ENCODE data around the gene OR2C3. TPM values are rescaled to one million over a fixed set of nuclear protein-coding genes. Genes with fewer than 3 reads are reported as not detected.
A peak's percentile ranks its signal among the peaks of the same experiment; 100 is the strongest.

The OR2C3 gene
- total and polyA plus RNA-seq, 2 experiments from 2014 or later: not detected

- H3K4me1 ChIP-seq (ENCODE audit: insufficient read depth): no peaks in the 10 kb centered on the region
- H2AFZ ChIP-seq: no peak overlapping the region
- H3K9me2 ChIP-seq (ENCODE audit: insufficient read depth): peaks cover 9% of the 10 kb centered on the region; the same call in 1 of the 2 replicates
- no peak overlapping the region for H3K4me3 ChIP-seq
- TF ChIP-seq ZNF114 (CRISPR knock-in tag; IDR thresholded peaks at IDR 0.05) (no peak), ETS1 (IDR thresholded peaks at IDR 0.05) (no peak), POLR2AphosphoS5 (IDR thresholded peaks at IDR 0.05; ENCODE audit: low read depth) (no peak), STAT1 (IDR thresholded peaks at IDR 0.05; ENCODE audit: unreplicated experiment) (no peak), EZH2phosphoT487 (IDR thresholded peaks at IDR 0.05; ENCODE audit: unreplicated experiment) (no peak), EZH2 (IDR thresholded peaks at IDR 0.05; ENCODE audit: low read depth, unreplicated experiment) (no peak), CTCF (conservative IDR thresholded peaks at IDR 0.05; ENCODE audit: low read depth in 2 of 2) (no peak), NANOG (IDR thresholded peaks at IDR 0.05; ENCODE audit: borderline replicate concordance) (no peak), JUNB (IDR thresholded peaks at IDR 0.05; ENCODE audit: unreplicated experiment) (no peak)
- no peak for ATAC-seq
- peaks cover 5% of the 10 kb centered on the region for H3K27me3 Mint-ChIP-seq (ENCODE audit: insufficient read depth, low read depth, poor library complexity)
- no peak overlapping the region for H3K4me3 Mint-ChIP-seq
- H3F3A ChIP-seq (replicated peaks; ENCODE audit: low read depth): no peaks in the 10 kb centered on the region
- H3K36me3 ChIP-seq (ENCODE audit: insufficient read depth): no peaks in the 10 kb centered on the region
- H3K4me2 ChIP-seq: no peak overlapping the region
- peaks cover 1% of the 10 kb centered on the region; the same call in 2 of the 3 replicates for H3K4me1 Mint-ChIP-seq
- no peaks in the 10 kb centered on the region; the same call in 2 of the 3 replicates for H3K9me3 Mint-ChIP-seq
- no peaks in the 10 kb centered on the region for H4K20me1 ChIP-seq (replicated peaks; ENCODE audit: insufficient read depth)
- DNase-seq (ENCODE audit: low spot score): no peak
- no peak overlapping the region for H3K27ac ChIP-seq (ENCODE audit: low read depth)
- H3K79me2 ChIP-seq (replicated peaks; ENCODE audit: insufficient read depth): no peaks in the 10 kb centered on the region
- H3K27me3 ChIP-seq (ENCODE audit: insufficient read depth): no peaks in the 10 kb centered on the region
- H3K36me3 Mint-ChIP-seq (ENCODE audit: low read depth): no peaks in the 10 kb centered on the region
- H3K27ac Mint-ChIP-seq: no peak overlapping the region
Observed at GRCh38 chr1:247535402-247535801, 838 bp downstream of the OR2C3 start.

- no peak overlapping the region for H2AFZ ChIP-seq
- H3K9me2 ChIP-seq (ENCODE audit: insufficient read depth): peaks cover 9% of the 10 kb centered on the region
- H3K79me2 ChIP-seq (replicated peaks; ENCODE audit: insufficient read depth): no peaks in the 10 kb centered on the region
- H3K27ac ChIP-seq (ENCODE audit: low read depth): no peak overlapping the region
- Mint-ChIP-seq H3K36me3 (ENCODE audit: low read depth) (no peaks in the 10 kb centered on the region), H3K27me3 (ENCODE audit: insufficient read depth, low read depth, poor library complexity) (peaks cover 3% of the 10 kb centered on the region), H3K27ac (no peak overlapping the region), H3K9me3 (no peaks in the 10 kb centered on the region), H3K4me3 (no peak overlapping the region), H3K4me1 (no peaks in the 10 kb centered on the region)
- TF ChIP-seq CTCF (conservative IDR thresholded peaks at IDR 0.05; ENCODE audit: low read depth in 2 of 2) (peak; percentile 20 to 54; a peak in 3 of 4 replicates), POLR2AphosphoS5 (IDR thresholded peaks at IDR 0.05; ENCODE audit: low read depth) (no peak), ZNF114 (CRISPR knock-in tag; IDR thresholded peaks at IDR 0.05) (no peak)
- ATAC-seq (no peak), DNase-seq (ENCODE audit: low spot score) (peak; percentile 7)
- no peaks in the 10 kb centered on the region for H3K36me3 ChIP-seq (ENCODE audit: insufficient read depth)
- no peaks in the 10 kb centered on the region for H3F3A ChIP-seq (replicated peaks; ENCODE audit: low read depth)
- no peaks in the 10 kb centered on the region for H3K27me3 ChIP-seq (ENCODE audit: insufficient read depth)
- no peak overlapping the region for H3K4me2 ChIP-seq
- no peak overlapping the region for H3K4me3 ChIP-seq
- H4K20me1 ChIP-seq (replicated peaks; ENCODE audit: insufficient read depth): no peaks in the 10 kb centered on the region
- no peaks in the 10 kb centered on the region for H3K4me1 ChIP-seq (ENCODE audit: insufficient read depth)
Observed at GRCh38 chr1:247531937-247532336, 4.3 kb downstream of the OR2C3 start.

Measured in GM23338 (cell line).